Liver (tissue), 9 donors: ENCODE results near the gene TANC1. TPM values are rescaled to one million over a fixed set of nuclear protein-coding genes. Genes with fewer than 3 reads are reported as not detected.
A peak's percentile ranks its signal among the peaks of the same experiment; 100 is the strongest.

Experiments used
- DNase-seq: peaks from one replicate; pipeline ENCODE4 v3.0.0-alpha.2; 2017; ENCODE audit warnings: low spot score
- H3K27ac ChIP-seq, 2 donors: one replicate each; pipeline ENCODE4 v1.7.0; 2013; ENCODE audit warnings: inconsistent platforms in 2 of 2, low read length in 2 of 2, control low read depth in 1 of 2, low read depth in 1 of 2, mild to moderate bottlenecking in 1 of 2
- H3K27me3 ChIP-seq, 4 donors: one replicate each; pipeline versions ENCODE4 v1.6.1 to v1.7.0; 2013; ENCODE audit warnings: low read length in 3 of 4, inconsistent platforms in 1 of 4, mild to moderate bottlenecking in 1 of 4, moderate library complexity in 1 of 4; ENCODE audit not compliant: control insufficient read depth in 4 of 4, insufficient read depth in 4 of 4
- H3K36me3 ChIP-seq, 4 donors: one replicate each; pipeline versions ENCODE4 v1.6.1 to v1.7.0; 2013; ENCODE audit warnings: low read length in 3 of 4, mild to moderate bottlenecking in 3 of 4, low read depth in 1 of 4, moderate library complexity in 1 of 4; ENCODE audit not compliant: control insufficient read depth in 4 of 4, insufficient read depth in 3 of 4
- H3K4me1 ChIP-seq, 4 donors: one replicate each; pipeline versions ENCODE4 v1.6.1 to v1.7.0; 2013; ENCODE audit warnings: low read length in 3 of 4, mild to moderate bottlenecking in 3 of 4, moderate library complexity in 1 of 4; ENCODE audit not compliant: control insufficient read depth in 4 of 4, insufficient read depth in 4 of 4
- H3K4me3 ChIP-seq, 3 donors: one replicate each; pipeline versions ENCODE4 v1.6.1 to v1.7.0; 2013; ENCODE audit warnings: low read length in 3 of 3, control low read depth in 1 of 3, low read depth in 1 of 3, mild to moderate bottlenecking in 1 of 3
- H3K9ac ChIP-seq, 2 donors: one replicate each; pipeline ENCODE4 v1.7.0; 2013; ENCODE audit warnings: low read length in 2 of 2, mild to moderate bottlenecking in 2 of 2, moderate library complexity in 2 of 2, control low read depth in 1 of 2, low read depth in 1 of 2
- H3K9me3 ChIP-seq, 4 donors: one replicate each; pipeline versions ENCODE4 v1.6.1 to v1.7.0; 2013; ENCODE audit warnings: low read length in 3 of 4; ENCODE audit not compliant: control insufficient read depth in 4 of 4
- ATF3 ChIP-seq: IDR thresholded peaks from 2 replicates; pipeline ENCODE4 v1.6.1; 2016; ENCODE audit warnings: antibody characterized with exemption
- FOXA2 ChIP-seq: IDR thresholded peaks from 2 replicates; pipeline ENCODE4 v1.6.1; 2016; ENCODE audit warnings: antibody characterized with exemption
- GABPA ChIP-seq, 2 donors: IDR thresholded peaks in 1 of 2; conservative IDR thresholded peaks in 1 of 2; 2 replicates each; pipeline ENCODE4 v1.6.1; 2016; ENCODE audit warnings: antibody characterized with exemption in 2 of 2, mild to moderate bottlenecking in 1 of 2, moderate library complexity in 1 of 2
- HNF4A ChIP-seq, 2 donors: conservative IDR thresholded peaks; 2 replicates each; pipeline ENCODE4 v1.6.1; 2016; ENCODE audit warnings: antibody characterized with exemption in 2 of 2, mild to moderate bottlenecking in 2 of 2
- JUND ChIP-seq, 2 donors: IDR thresholded peaks; 2 replicates each; pipeline ENCODE4 v1.6.1; 2016; ENCODE audit warnings: antibody characterized with exemption in 2 of 2
- RXRA ChIP-seq, 2 donors: IDR thresholded peaks; 2 replicates each; pipeline ENCODE4 v1.6.1; 2017 to 2018; ENCODE audit warnings: antibody characterized with exemption in 2 of 2, mild to moderate bottlenecking in 1 of 2
- WGBS: extraction: QIAGEN DNeasy Blood & Tissue Kit; methylation state at CpG from one replicate; pipeline ENCODE4 v1.1.7; 2013; 5-methylcytosine and 5-hydroxymethylcytosine counted together
- polyA plus RNA-seq, 2 donors: library from polyadenylated mRNA; stranded (reverse) in 1 of 2; unstranded in 1 of 2; fragments of 200-250 nt in 1 of 2; fragments of >200 nt in 1 of 2; fragmentation: Nextera tagmentation in 1 of 2; extraction: Ambion mirVana in 1 of 2; gene quantifications; one replicate each; pipeline versions ENCODE4 v1.2.1 to v1.2.3, GENCODE V29; 2013 to 2015
- total RNA-seq, 2 donors: library from RNA; depleted of rRNA; stranded (reverse); fragments of >200 nt; gene quantifications; one replicate each; pipeline ENCODE4 v1.2.3, GENCODE V29; 2014
- TF ChIP-seq, protein P1 (sequence below): IDR thresholded peaks from 2 replicates; pipeline ENCODE4 v1.6.1; 2016; ENCODE audit warnings: antibody characterized with exemption
- TF ChIP-seq, protein P2 (sequence below): fragments of 150-350 bp; IDR thresholded peaks from 2 replicates; pipeline ENCODE4 v1.5.1; 2017; ENCODE audit warnings: improper control_type of control experiment, low read depth, low read length; ENCODE audit not compliant: missing input control
- donor health status: healthy.
- donor health status: healthy.
- donor health status: healthy.
- donor health status: healthy.
- donor health status: healthy.

TANC1 gene
- total and polyA plus RNA-seq, 4 donors, result 3.7 to 17.7 (median 5.2) TPM

- TF ChIP-seq, protein P1, sequence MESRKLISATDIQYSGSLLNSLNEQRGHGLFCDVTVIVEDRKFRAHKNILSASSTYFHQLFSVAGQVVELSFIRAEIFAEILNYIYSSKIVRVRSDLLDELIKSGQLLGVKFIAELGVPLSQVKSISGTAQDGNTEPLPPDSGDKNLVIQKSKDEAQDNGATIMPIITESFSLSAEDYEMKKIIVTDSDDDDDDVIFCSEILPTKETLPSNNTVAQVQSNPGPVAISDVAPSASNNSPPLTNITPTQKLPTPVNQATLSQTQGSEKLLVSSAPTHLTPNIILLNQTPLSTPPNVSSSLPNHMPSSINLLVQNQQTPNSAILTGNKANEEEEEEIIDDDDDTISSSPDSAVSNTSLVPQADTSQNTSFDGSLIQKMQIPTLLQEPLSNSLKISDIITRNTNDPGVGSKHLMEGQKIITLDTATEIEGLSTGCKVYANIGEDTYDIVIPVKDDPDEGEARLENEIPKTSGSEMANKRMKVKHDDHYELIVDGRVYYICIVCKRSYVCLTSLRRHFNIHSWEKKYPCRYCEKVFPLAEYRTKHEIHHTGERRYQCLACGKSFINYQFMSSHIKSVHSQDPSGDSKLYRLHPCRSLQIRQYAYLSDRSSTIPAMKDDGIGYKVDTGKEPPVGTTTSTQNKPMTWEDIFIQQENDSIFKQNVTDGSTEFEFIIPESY, result no peak
- TF ChIP-seq ATF3 (no peak), GABPA (IDR thresholded peaks at IDR 0.05 in 1 of 2, conservative IDR thresholded peaks at IDR 0.05 in 1 of 2) (no peak), JUND (IDR thresholded peaks at IDR 0.05) (no peak)
- TF ChIP-seq, protein P2, sequence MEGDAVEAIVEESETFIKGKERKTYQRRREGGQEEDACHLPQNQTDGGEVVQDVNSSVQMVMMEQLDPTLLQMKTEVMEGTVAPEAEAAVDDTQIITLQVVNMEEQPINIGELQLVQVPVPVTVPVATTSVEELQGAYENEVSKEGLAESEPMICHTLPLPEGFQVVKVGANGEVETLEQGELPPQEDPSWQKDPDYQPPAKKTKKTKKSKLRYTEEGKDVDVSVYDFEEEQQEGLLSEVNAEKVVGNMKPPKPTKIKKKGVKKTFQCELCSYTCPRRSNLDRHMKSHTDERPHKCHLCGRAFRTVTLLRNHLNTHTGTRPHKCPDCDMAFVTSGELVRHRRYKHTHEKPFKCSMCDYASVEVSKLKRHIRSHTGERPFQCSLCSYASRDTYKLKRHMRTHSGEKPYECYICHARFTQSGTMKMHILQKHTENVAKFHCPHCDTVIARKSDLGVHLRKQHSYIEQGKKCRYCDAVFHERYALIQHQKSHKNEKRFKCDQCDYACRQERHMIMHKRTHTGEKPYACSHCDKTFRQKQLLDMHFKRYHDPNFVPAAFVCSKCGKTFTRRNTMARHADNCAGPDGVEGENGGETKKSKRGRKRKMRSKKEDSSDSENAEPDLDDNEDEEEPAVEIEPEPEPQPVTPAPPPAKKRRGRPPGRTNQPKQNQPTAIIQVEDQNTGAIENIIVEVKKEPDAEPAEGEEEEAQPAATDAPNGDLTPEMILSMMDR, result no peak
These were observed 27.2 kb downstream of the TANC1 start (continued) for GRCh38 chr2:158995677-158996049.

DNA sequence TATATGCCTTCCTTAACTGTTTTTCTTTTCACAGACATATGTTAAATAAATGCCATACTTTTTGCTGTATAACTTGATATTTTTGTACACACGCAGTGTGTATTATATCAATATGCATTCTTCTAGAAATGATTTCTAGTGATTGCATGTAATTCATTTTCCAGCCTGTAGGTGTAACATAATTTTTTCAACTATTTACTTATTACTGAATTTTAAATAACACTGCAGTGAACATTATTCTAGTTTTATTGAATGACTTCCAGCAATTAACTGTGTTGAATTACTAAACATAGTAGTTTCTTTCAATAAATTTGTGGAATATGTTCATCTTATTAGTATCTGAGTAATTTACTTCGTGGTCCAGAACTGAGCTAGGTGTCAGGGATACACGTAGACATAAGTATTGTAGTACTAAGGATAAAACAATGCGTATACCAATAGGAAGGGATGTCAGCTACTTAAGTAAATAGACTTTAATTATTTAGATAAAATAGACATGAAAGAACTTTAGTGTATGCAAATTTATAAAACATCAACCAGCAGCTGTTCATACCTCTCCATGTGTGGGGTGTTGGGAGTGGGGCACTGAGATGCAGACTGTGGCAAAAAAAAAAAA, 28.0 kb downstream of the TANC1 start:
- Histone ChIP-seq H3K36me3 (no peaks in the 10 kb centered on the region), H3K27ac (no peak overlapping the region), H3K4me3 (no peak overlapping the region), H3K9ac (no peak overlapping the region), H3K27me3 (no peaks in the 10 kb centered on the region), H3K9me3 (no peaks in the 10 kb centered on the region), H3K4me1 (peaks cover 0 to 20% (median 9%) of the 10 kb centered on the region in 4 donors)
- TF ChIP-seq, protein P1, result no peak
- no peak for TF ChIP-seq GABPA (IDR thresholded peaks at IDR 0.05 in 1 of 2, conservative IDR thresholded peaks at IDR 0.05 in 1 of 2)
- TF ChIP-seq, protein P2, result peak; percentile 17
- DNase-seq, result no peak
- 92% methylated on average over 4 of the region's 4 CpGs for WGBS

DNA sequence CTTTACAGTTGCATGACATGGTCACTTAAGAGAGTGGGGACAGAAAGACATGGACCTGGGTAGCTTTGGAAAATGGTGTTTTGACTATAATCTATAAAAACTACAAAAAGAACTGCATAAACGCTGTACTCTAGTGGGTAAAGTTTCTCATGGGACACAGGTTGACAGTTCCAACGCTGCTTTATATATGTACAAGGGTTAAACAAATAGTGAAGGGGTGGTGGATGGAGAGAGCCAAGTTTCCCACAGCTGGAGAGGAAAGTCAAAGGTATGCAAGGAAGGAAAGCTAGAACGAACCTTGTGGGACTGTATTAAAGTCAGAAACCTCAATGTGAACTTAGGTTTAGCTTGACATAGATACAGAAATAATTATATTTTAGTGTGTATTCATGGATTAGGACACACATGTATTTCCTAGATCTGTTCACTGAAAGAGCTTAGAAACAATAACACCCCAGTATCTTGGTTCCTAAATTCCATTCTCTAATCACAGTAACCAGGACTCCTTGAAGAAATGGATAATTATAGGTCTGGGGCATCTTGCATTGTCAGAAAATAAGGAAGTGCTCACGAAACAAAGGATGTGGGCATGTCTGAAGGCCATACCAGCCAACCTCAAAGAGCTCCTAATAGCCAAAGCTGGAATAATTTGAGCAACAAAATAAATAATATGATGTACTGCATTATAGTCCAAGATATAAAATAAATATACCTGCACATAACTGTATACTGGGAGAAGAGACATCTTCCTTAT, 28.8 kb downstream of the TANC1 start:
- no peak overlapping the region for H3K27ac ChIP-seq
- DNase-seq, result no peak
- peaks cover 0 to 20% (median 10%) of the 10 kb centered on the region in 4 donors for H3K4me1 ChIP-seq

More for the DNA sequence above, 28.8 kb downstream of the TANC1 start:
- Histone ChIP-seq H3K27me3 (no peaks in the 10 kb centered on the region), H3K9ac (no peak overlapping the region), H3K4me3 (no peak overlapping the region), H3K36me3 (peaks cover 0 to 2% (median 0%) of the 10 kb centered on the region in 4 donors), H3K9me3 (no peaks in the 10 kb centered on the region)
- 41% methylated on average over 4 of the region's 4 CpGs for WGBS
- TF ChIP-seq HNF4A (conservative IDR thresholded peaks at IDR 0.05) (peak in 1 of 2 donors; percentile 3), FOXA2 (no peak), JUND (IDR thresholded peaks at IDR 0.05) (no peak), RXRA (IDR thresholded peaks at IDR 0.05) (peak; percentile 25)
